ENCODE measurements around the gene NCMAP. TPM values are rescaled to one million over a fixed set of nuclear protein-coding genes. Genes with fewer than 3 reads are reported as not detected.

The NCMAP gene
- total RNA-seq, 2 experiments from 2014 or later: 0.99 to 1.1 TPM

GRCh38 chr1:24535778-24536177, 20.1 kb upstream of the NCMAP start:
- peak overlapping the region; percentile 89 for H3K27ac ChIP-seq (ENCODE audit: low read depth, low read length, poor library complexity, severe bottlenecking)
- peaks cover 76% of the 10 kb centered on the region for H3K4me1 ChIP-seq (ENCODE audit: insufficient read depth, low read length, poor library complexity, severe bottlenecking)
- no peak for DNase-seq (ENCODE audit: low spot score)
- peaks cover 30% of the 10 kb centered on the region for H3K36me3 ChIP-seq (ENCODE audit: insufficient read depth, low read length)
- intact Hi-C loops (cut with micrococcal nuclease; ENCODE audit: unreplicated experiment): loop anchor here (2.0 to 10.0 kb wide), 4 partner anchors 33 to 338 kb away; partner anchors contain the start of genes CLIC4 and RCAN3
- H3K9me2 ChIP-seq (ENCODE audit: insufficient read depth, low read length): no peaks in the 10 kb centered on the region
- H3K4me3 ChIP-seq (ENCODE audit: low read depth, low read length, poor library complexity, severe bottlenecking): peak overlapping the region; percentile 65
- no peaks in the 10 kb centered on the region; the same call in 1 of the 2 replicates for H3K79me2 ChIP-seq (ENCODE audit: insufficient read depth, low read depth, low read length)
- no TSS peak for BruUV-seq (replicated peaks)
- peak overlapping the region; percentile 75; the same call in 1 of the 2 replicates for H2AFZ ChIP-seq (ENCODE audit: low read length)
- ChIA-PET CTCF (ENCODE audit: unreplicated experiment) (interaction anchor here (0.8 to 1.3 kb wide), 2 partner anchors 14 to 120 kb away, joined by 3 to 7 read pairs; partner anchors contain the start of gene NIPAL3), POLR2A (interaction anchor here (0.5 to 2.8 kb wide), 16 partner anchors 9 to 385 kb away, joined by 3 to 21 read pairs (median 4); partner anchors contain the start of genes NIPAL3 and RCAN3)
- no peaks in the 10 kb centered on the region for H4K20me1 ChIP-seq (ENCODE audit: insufficient read depth, low read length)
- peak overlapping the region; percentile 94 for H3K4me2 ChIP-seq (ENCODE audit: low read length)
- H3K9me3 ChIP-seq (ENCODE audit: low read length): no peaks in the 10 kb centered on the region
- TF ChIP-seq EZH2phosphoT487 (IDR thresholded peaks at IDR 0.05; ENCODE audit: borderline replicate concordance, low read depth, low read length) (no peak), CTCF (conservative IDR thresholded peaks at IDR 0.05; ENCODE audit: low read length) (no peak)

GRCh38 chr1:24536391-24536840, 19.5 kb upstream of the NCMAP start:
- Histone ChIP-seq H3K9me3 (ENCODE audit: low read length) (no peaks in the 10 kb centered on the region), H3K4me3 (ENCODE audit: low read depth, low read length, poor library complexity, severe bottlenecking) (peak overlapping the region; percentile 65), H3K9me2 (ENCODE audit: insufficient read depth, low read length) (no peaks in the 10 kb centered on the region), H2AFZ (ENCODE audit: low read length) (peak overlapping the region; percentile 75; the same call in 1 of the 2 replicates), H3K4me2 (ENCODE audit: low read length) (peak overlapping the region; percentile 94), H3K36me3 (ENCODE audit: insufficient read depth, low read length) (peaks cover 27% of the 10 kb centered on the region), H3K4me1 (ENCODE audit: insufficient read depth, low read length, poor library complexity, severe bottlenecking) (peaks cover 82% of the 10 kb centered on the region), H3K79me2 (ENCODE audit: insufficient read depth, low read depth, low read length) (no peaks in the 10 kb centered on the region; the same call in 1 of the 2 replicates), H3K27ac (ENCODE audit: low read depth, low read length, poor library complexity, severe bottlenecking) (peak overlapping the region; percentile 89), H4K20me1 (ENCODE audit: insufficient read depth, low read length) (no peaks in the 10 kb centered on the region)
- CTCF ChIA-PET (ENCODE audit: unreplicated experiment): interaction anchor here (0.8 to 0.9 kb wide), 2 partner anchors 11 to 14 kb away, joined by 3 to 4 read pairs; no protein-coding TSS in a partner anchor
- no peak for TF ChIP-seq EZH2phosphoT487 (IDR thresholded peaks at IDR 0.05; ENCODE audit: borderline replicate concordance, low read depth, low read length)
- no peak for TF ChIP-seq CTCF (conservative IDR thresholded peaks at IDR 0.05; ENCODE audit: low read length)
- no TSS peak for BruUV-seq (replicated peaks)
- peak; percentile 87 for DNase-seq (ENCODE audit: low spot score)
- intact Hi-C loops (cut with micrococcal nuclease; ENCODE audit: unreplicated experiment): loop anchor here (2.0 to 10.0 kb wide), 4 partner anchors 34 to 339 kb away; partner anchors contain the start of genes CLIC4 and RCAN3
- POLR2A ChIA-PET: interaction anchor here (0.8 to 2.8 kb wide), 11 partner anchors 10 to 351 kb away, joined by 3 to 21 read pairs (median 6); partner anchors contain the start of genes NIPAL3 and RCAN3

Measured in OCI-LY7 (cell line).